GDM1 (cell line): Measurements from ENCODE around the gene MIER2.

ENCODE experiments used
- DNase-seq: peaks from one replicate; lab custom pipeline; 2025; lab: John Stamatoyannopoulos, UW

The MIER2 gene

DNA sequence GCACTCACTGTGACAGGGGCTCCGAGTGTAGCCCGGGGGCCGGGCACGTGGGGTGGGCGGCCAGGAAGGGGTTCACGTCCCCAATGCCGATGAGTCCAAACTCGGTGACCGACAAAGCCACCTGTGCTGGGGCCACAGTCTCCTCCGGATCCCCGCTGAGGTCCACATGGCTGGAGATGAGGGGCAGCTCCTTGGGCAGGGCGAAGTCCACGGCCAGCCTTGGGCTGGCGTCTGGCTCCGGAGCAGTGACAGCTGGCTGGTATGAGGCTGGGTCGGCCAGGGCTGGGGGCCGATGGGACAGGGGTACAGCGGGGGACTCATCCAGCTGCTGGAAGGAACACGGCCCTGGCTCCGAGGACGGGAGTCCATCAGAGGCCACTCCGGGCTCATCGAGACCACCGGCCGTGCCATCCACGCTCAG, 37.5 kb downstream of the MIER2 start:
- DNase-seq = no peak

DNA sequence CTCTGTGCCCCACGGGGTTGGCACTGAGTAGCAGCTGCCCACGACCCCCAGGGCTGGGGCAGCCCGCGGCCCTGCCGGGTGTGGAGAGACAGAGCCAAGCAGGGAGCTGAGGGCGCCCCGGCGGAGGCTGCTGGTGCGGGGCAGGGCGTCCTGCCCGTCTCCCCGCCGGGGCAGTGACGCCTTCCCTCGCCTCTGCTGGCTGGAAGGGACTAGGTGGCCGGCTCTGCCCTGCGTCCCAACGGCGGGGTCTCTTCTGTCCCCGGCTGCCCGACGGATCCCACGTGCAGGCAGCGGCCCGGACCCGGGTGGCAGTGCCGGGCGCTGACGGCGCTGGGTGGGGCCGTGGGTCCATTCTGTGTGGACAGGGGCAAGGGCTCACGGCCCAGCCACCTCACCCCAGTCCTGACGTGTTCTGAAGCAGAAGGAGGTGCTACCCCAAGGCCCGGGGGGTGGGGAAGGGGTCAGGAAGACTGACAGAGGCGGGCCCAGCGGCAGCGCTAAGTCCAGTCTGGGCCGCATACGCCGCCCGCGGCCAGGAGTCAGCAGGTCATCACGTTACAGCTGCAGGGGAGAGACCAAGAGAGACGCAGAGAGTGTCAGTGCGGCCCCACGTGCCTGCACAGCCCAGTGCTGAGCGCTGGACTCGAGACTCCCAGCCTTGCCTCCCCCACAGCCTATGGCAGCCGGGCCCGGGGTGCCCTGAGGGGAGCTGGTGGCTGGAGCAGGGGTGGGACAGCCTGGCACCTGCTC, 38.3 kb downstream of the MIER2 start:
- no peak for DNase-seq

DNA sequence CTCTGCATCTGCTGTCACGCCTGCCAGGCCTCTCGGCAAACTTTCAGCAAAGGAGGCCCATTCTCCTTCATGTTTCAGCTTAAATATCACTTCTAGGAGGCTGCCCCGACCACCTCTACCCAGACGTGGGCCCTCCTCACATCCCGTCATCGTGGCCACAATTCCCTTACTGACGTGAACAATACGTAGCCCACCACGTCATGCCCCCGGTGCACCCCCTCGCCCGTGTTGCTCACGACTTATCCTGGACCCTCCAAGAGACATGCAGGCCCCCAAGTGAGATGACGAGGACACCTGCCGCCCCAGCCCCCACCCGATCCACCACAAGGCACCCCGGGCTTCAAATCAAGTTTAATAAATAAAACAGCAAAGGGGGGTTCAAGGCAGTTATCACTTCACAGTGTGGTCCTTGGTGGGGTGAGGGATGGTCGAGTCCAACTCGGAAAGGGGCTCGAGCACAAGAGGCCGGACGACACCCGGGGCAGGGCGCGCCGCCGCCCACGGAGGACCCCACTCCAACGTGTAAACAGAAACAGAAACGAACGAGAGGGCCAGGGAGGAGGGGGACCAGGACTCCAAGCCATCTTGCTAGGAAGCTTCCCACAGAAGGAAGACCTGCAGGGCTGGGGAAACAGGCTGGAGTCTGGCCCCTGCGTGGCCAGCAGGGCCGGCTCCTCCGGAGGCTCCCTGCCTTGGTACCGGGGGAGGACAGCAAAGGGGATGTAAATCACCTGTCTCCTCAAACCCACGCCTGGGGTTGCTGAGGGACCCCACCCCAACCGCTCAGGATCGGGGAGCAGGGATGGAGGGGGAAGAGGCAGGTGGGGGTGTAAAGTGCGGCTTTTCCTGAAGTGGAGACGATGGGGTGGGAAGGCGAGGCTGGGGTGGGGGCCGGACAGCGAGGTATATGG, 39.1 kb downstream of the MIER2 start:
- DNase-seq = no peak

DNA sequence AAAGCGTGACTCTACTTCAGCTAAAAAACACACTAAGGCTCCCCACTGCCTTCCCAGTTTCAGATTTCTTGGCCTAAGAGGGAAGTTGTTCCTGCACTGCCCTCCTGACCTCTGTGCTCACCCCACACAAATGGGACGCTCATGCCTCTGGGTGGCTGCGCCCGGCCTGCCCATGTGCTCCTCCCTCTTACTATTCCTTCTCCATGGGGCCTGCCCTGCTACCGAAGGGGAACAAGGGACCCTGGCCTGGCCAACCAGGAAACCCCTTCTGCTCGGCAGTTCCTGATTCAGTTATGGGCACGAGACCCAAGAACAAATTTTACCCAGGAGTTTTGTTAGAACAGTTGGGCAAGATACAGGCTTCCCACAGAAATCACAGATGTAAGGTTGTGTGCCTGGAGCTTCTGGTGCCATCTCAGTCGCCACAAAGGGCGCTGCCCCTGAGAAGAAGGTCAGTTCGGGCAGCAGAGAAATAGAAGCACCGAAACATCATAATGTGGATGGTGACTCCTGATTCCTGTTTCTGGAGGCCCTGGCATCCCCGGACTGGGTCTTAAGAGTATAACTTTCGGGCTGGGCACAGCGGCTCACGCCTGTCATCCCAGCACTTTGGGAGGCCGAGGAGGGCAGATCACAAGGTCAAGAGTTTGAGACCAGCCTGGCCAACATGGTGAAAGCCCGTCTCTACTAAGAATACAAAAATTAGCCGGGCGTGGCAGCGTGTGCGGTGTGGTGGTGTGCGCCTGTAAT, 47.9 kb downstream of the MIER2 start:
- DNase-seq = no peak

DNA sequence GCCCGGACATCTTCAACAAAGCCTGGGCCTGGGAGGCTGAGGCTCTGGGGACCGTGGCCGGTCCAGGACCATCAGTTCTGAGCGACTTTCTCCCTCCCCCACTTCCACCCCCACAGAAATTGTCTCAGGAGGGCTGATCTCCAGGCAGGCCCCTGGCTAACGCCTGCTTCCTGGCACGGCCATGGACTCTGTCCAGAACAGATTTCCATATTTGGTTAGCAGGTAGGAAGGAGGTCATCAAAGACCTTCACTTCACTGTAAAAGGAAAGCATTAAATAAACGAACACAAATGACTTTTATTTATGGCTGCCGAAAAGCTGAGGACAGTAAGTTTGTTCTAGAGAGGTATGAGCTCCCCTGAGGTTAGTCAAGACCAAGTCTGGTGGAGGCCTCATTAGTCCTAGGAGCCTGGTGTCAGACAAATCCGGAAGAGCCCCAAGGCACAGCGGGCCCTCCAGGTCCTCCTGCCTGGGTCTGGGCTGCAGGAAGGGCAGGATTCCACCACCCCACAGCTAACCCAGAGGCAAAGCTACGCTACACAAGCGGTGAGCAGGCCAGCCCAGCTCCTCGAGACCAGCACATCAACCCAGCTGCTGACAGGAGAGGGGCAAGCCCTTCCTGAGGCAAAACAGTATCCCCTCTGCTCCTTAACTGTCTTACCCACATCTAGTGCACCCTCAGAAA, 48.8 kb downstream of the MIER2 start:
- no peak for DNase-seq

DNA sequence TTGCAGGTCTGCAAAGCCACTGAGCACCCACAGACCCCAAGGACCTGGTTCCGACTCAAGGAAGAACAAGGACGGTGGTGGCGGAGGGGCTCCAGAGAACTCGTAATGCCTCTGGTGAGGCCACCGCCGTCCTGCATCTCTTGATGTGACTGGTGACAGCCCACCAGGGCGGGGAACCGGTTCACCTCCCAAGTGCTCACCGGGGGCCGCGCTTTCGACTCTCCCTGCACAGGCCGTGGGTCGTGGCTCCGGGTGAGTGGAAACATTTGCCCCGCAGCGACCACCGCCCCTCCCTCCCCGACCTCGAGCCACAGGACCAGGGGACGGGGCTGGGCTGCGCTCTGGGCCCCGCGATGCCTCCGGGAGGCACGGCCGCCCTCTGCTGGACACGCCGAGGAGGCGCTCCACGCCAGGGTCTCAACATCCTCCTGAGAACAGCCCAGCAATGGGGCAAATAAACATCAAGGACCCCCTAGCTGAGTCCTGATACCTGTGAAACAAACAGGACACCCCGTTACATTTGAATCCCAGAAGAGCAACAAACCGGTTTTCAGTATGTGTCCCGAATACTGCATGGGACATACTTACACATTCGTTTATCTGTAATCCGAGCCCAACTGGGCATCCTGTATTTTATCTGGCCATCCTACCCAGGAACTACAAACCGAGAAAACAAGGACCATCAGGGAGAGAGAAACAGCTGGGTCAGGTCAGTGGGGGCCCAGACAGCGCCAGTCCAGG, 49.5 kb downstream of the MIER2 start:
- no peak for DNase-seq

DNA sequence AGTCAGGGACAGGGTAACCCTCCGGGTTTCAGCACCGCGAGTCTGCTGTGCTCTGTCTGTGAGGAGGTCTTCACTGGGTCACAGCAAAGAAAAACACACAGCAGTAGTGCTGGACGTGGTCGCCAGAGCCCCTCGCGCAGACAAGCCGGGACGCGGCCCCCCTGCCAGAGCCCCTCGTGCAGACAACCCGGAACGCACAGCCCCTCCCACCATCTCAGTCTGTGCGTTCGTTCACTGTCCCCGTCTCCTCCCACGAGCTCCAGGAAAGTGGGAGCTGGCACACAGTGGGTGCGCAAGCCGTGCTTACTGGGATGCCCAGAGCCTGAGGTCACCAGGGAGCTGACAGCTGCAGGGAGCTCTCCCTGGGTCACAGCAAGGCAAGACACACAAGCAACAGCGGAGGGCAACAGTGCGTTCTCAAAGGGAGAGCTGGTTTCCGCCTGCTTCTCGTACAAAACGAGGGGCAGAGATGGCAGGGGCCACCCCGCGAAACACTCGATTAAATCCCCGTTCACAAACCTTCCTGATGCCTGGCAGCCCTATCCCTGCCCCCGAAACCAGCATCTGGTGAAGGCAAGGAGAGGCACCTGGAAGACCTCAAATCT, 50.2 kb downstream of the MIER2 start:
- DNase-seq = no peak

DNA sequence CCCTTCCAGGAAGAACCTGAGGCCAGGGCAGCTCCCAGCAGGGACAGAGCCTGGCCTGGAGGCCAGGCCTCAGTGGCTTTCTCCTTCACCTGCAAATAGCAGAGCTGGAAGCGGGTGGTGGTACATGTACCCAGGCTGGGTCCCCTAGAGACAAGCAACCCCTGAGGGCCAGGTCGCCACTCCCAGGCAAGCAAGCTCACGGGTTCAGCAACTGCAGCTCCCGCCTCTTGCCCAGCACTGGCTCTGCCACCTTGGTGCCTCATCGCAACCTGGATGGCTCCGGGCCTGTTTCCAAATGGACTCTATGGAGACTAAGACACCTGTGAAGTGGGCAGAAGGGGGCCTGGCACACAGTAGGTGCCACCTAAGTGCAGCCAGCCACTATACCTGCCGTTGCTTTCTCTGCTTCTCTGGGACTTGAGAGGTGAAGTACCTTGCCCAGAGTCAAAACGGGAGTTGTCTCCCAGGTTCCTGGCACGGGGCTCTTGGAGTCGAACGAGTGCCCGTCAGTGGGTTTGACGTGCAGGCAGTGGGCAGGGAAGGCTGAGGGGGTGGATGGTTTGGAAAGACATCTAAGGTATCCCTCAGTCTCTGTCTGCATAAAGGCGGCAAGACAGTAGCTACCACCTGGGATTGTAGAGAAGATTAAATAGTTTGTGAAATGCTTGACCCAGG, 51.0 kb downstream of the MIER2 start:
- DNase-seq = no peak

DNA sequence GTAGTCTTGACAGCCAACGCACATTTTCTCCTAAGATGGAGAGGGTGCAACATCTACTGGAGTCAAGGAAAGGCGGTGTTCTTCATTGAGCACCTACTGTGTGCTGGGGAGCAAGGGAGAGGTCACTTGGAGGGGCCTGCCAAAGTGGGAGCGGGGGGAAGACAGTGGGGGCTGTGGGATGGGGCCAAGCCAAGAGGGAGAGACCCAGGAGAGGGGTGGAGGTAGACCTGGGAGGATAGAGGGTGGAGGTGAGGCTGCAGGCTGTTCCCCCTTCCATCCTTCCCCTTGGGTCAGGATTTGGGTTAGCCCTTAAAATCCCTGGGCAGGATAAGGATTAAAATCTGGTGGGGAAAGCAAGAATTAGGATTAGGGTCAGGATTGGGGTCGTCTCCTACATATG, 51.6 kb downstream of the MIER2 start:
- no peak for DNase-seq

DNA sequence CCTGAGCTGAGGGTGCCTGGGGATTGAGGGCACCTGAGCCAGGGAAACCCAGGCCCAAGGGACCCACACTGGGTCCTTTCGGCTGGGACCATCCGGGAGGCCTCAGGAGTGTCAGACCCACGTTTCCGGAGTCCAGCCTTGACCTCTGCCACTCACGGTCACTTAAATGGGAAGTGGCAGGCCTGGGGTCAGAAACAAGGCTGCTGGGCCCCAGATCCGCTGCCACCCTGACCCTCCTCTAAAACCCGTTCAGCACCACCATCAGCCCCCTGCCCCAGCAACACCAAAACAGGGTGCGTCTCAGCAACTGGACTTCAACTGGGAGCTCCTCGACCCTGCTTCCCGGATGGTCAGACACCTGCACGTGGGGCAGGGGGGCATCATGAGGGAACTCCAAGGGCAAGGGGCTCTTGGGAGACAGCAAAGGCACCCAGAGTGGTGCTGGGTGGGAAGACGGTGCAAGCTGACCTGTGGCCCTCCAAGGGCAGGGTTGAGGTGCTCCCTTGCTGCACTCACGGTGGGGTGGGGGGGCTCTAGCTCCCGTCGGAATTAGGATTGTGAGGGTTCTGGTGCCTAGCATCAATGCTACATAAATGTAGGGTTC, 52.2 kb downstream of the MIER2 start:
- DNase-seq = no peak

DNA sequence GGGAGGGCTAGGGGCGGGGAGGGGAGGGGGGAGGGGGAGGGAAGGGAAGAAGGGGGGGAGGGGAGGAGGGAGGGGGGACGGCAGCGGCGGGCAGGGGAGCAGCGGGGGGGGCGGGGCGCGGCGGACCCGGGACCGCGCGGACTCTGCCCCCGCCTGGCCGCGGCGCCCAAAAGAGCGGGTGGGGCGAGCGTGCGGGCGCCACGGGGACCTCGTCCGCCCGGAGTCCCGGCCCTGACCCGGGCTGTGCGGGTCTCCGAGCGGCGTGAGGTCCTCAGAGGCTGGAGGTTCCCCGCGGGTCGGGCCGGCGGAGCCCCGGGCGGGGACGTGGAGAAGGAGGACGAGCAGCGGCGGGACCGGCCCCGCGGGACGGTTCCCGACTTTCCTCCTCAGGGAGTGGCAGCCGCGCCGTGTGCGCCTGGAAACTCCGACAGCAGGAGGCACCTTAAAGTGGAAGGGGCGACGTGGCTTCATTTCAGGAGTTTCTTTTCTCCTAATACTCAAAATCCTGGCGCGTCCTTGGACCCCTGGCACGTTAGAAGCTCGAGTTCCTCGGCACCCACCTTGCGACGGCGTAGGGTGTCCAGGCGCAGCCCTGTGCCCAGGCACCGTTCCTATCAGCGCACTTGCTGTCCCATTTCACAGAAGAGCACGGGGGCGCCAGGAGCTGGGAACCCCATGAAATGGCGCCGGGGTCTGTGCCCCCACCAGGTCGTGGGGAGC, 52.9 kb downstream of the MIER2 start:
- no peak for DNase-seq

DNA sequence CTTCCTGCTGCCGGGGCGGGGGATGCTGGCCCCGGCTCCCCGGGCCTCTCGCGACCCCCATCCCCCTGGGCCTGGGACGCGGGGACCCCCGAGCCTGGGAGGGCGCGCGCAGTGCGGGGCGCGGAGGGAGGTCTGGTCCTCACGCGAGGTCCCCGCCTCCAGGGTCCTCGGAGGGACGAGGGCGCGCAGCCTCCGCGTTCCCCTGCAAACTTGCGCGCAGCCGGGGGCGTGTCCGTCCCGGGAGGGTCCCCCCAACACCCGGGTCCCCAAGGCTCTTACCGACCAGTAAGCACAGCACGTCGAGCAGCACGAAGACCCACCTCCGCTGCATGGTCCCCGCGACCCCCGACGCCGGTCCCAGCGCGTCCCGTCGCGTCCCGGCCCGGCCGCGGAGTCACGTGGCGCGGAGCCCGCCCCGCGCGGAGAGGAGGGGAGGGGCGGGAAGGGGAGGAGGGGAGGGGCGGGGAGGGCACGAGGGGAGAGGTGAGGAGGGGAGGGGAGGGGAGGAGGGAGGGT, 53.5 kb downstream of the MIER2 start, which contains the start of gene PLPP2:
TSS of gene PLPP2 (minus strand) at position 398 of the 516 bp plus-strand sequence. CDS start at position 331, 67 bp downstream.
- no peak for DNase-seq

DNA sequence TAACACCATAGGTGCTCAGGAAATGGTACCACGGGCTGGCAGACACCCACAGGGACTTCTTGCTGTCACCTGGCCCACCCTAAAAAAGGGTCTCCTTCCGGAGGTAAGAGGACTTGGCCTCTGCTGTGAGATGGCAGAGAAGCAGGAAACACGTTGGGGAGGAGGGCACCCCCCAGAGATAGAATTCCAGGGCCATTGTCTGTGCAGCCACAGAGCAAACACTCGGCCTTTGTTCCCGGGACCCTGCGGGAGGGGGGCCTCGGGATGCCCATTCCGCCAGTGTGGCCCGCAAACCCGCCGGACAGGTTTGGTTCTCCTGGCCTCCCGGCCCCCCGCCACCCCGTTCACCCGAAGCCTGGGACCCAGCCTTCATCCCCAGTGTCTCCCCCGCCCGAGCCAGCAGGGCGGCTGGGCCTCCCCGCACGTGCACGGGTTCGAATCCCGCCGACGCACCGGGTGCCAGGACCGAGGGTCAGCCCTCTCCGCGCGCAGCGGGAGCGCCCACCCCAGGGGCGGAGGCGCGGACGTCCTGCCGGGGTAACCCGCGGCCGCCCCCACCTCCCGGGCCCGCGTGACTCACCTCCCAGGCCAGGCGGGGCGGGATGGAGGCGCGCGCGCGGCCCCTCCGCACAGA, 54.1 kb downstream of the MIER2 start:
- DNase-seq = no peak

DNA sequence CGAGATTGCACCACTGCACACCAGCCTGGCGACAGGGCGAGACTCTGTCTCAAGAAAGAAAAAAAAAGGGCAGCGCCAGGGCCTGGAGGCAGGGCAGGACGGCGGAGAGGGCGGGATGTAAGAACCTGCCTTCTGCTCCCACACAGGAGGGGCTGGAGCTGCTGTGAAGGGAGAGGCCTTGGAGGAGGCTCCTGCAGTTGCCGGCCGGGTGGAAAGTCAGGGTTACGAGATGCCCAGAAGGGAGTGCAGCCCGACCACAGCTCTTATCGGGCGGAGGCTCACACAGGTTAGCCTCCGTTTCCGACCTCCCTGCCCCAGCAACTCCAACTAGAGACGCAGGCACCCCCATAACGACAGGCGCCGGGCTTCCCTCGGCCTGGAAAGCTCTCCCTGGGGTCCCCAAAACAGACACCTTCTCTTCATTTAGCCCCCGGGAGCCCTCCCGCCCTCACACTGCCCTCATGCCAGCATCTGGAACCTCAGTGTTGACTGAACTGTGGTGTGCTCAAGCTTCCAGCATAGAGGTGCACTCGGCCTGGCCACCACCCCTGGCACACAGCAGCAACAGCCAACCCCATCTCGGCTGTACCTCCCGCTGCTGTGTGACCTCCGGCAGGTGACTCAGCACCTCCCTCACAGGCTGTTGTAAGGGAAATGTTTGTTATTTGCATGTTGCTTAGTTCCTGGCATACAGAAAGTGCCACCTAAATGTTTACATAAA, 54.8 kb downstream of the MIER2 start:
- no peak for DNase-seq

DNA sequence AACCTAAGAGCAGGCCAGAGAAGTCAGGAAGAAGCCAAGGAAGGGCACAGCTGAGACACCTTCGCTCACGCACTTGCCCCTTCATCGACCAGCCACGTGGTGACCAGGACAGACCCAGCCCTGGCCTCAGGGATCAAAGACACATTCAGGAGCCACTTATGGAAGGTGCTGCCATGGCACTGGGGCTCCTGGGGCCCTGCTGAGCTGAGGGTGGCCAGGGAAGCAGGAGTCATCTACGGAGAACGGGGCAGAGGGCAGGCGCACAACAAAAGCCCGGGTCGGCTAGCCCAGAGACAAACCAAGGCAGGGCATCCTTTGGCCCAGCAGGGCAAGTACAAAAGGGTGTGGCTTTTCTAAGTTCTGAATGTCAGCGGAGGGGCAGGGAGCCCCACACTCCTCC, 55.7 kb downstream of the MIER2 start:
- no peak for DNase-seq

DNA sequence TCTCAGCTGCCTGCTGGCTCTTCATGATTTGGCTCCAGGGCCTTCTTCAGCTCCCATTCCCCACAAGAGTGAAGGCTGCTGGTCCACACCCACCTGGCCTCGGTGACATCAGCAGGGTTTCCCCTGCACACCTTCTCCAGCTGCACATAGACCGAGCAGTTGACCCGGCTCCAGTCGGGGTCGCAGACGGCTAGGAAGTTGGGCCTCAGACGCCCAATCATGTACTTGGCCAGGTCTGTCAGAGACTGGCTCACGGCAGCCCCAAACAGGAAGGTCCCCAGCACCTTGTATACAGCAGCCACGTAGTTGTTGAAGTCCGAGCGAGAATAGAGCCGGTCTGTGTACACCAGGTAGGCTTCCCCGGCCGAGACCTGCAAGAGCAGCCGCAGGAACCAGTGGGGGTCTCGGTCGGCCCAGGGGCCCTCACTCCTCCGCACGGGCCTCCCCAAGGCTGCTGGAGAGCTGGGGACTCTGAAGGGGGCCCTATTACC, 57.2 kb downstream of the MIER2 start:
- DNase-seq = no peak

DNA sequence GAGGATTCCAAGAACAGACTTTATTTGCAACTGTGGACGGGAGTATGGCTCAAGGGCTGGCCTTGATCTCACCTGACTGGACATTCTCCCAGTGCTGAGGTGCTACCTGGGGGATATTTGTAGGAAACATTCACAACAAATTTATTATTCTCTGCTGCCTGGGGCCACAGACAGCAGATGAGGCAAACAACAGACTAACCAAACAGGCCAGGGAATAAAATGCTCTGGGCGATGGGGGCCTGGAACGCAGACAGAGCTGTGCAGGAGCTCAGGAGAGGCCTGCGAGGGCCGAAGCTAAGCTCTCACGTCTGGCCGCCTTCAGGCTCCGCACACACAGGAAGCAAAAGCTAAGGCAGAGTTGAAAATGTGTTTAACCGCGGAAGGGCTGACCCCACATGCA, 61.2 kb downstream of the MIER2 start:
- no peak for DNase-seq
